Measurements from ENCODE around the gene XRCC6.
"Not testable (repeated sequence)": the region's sequence is repeated elsewhere in the genome, so short reads cannot be mapped to it uniquely, and the experiment has no call there.

Gene XRCC6

DNA sequence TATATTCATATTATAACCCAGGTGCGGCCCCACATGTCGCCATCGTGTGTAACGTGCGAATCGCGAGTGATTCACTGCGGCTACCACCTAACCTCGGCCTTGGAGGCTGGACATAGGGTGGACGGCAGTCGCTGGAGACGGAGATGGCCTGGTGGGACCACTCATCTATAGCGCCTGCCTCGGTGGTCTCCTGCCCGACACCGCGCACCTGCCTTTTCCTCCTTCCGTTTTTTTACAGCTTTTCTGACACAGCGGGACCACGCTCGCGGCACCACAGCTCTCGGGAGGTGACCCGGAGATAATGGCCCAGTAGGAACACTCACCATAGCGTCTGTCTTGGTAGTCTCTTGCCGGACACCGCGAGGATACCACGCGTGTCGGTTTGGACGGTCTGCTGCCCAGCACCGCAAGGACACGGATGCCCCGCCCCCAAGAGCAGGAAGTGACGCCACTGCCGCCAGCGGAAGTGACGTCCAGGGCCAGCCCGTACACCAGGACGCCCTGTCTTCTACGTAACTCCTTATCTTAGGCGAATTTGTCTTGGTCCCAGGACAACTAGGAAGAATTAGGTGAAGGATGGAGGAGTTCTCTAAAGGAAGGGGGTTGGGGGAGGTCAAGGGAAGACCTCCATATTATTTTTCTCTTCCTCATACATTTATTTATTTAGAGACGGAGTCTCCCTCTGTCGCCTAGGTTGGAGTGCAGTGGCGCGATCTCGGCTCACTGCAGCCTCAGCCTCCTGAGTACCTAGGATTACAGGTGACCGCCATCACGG, 61.1 kb downstream of the XRCC6 start:
- peak; percentile 66 for DNase-seq (ENCODE audit: low read depth)
- peak overlapping the region; percentile 61 for H3K4me3 ChIP-seq (ENCODE audit: low read depth, low read length)
- in situ Hi-C loops (cut with HindIII; ENCODE audit: low sequenced_read_pairs) = no loop called here
- no peak for TF ChIP-seq CTCF (IDR thresholded peaks at IDR 0.05; ENCODE audit: low read depth, low read length, missing control alignments)

GRCh38 chr22:41683052-41683451, 62.0 kb downstream of the XRCC6 start:
- no peak for TF ChIP-seq CTCF (IDR thresholded peaks at IDR 0.05; ENCODE audit: low read depth, low read length, missing control alignments)
- in situ Hi-C loops (cut with HindIII; ENCODE audit: low sequenced_read_pairs) = no loop called here
- H3K4me3 ChIP-seq (ENCODE audit: low read depth, low read length) = peak overlapping the region; percentile 61
- no peak for DNase-seq (ENCODE audit: low read depth)

GRCh38 chr22:41683616-41684015, 62.5 kb downstream of the XRCC6 start:
- in situ Hi-C loops (cut with HindIII; ENCODE audit: low sequenced_read_pairs) = no loop called here
- TF ChIP-seq CTCF (IDR thresholded peaks at IDR 0.05; ENCODE audit: low read depth, low read length, missing control alignments) = no peak
- DNase-seq (ENCODE audit: low read depth) = no peak
- no peak overlapping the region for H3K4me3 ChIP-seq (ENCODE audit: low read depth, low read length)

GRCh38 chr22:41684194-41684593, 63.1 kb downstream of the XRCC6 start:
- no peak for DNase-seq (ENCODE audit: low read depth)
- in situ Hi-C loops (cut with HindIII; ENCODE audit: low sequenced_read_pairs) = no loop called here
- no peak overlapping the region for H3K4me3 ChIP-seq (ENCODE audit: low read depth, low read length)
- no peak for TF ChIP-seq CTCF (IDR thresholded peaks at IDR 0.05; ENCODE audit: low read depth, low read length, missing control alignments)

GRCh38 chr22:41686890-41687289, 65.8 kb downstream of the XRCC6 start:
- DNase-seq (ENCODE audit: low read depth); in situ Hi-C loops (cut with HindIII; ENCODE audit: low sequenced_read_pairs); H3K4me3 ChIP-seq (ENCODE audit: low read depth, low read length): not testable (repeated sequence)

DNA sequence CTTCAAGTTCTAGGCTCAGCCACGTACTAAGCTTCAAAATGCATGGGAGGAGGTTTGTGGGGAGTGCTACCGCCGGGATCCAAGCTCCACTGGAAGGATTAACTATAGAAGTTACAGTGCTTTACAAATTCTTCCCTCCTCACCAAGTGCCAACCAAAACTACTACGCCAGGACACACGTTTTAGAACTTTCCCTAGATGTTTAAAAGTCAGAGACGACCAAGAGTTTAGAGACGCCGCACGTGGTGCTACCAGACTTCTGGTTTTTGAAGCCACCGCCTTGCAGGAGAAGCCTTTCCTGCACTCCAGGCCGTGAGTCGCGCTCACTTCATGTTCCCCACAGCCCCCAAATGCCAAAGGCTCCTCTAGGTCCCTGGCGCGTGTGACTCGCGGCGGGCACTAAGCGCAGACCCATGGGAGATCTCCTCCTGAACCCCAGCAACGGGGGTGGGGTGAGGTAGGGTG, 66.8 kb downstream of the XRCC6 start:
- no peak for DNase-seq (ENCODE audit: low read depth)
- peak overlapping the region; percentile 96 for H3K4me3 ChIP-seq (ENCODE audit: low read depth, low read length)
- in situ Hi-C loops (cut with HindIII; ENCODE audit: low sequenced_read_pairs) = no loop called here

More for the DNA sequence above, 66.8 kb downstream of the XRCC6 start:
- TF ChIP-seq CTCF (IDR thresholded peaks at IDR 0.05; ENCODE audit: low read depth, low read length, missing control alignments) = no peak
